ENCODE data around the gene HEATR5A.

GRCh38 chr14:31456841-31457664, 36.7 kb upstream of the HEATR5A start, which contains the start of gene DTD2:
- no peak for TF ChIP-seq PATZ1 (CRISPR knock-in tag; IDR thresholded peaks at IDR 0.05; ENCODE audit: borderline replicate concordance)
- TF ChIP-seq CREB5 (CRISPR knock-in tag; IDR thresholded peaks at IDR 0.05; ENCODE audit: low read depth): no peak
- no peak for TF ChIP-seq PPARA (CRISPR knock-in tag; IDR thresholded peaks at IDR 0.05; ENCODE audit: borderline replicate concordance)
- no peak for TF ChIP-seq RARB (CRISPR knock-in tag; IDR thresholded peaks at IDR 0.05)
- no peak for TF ChIP-seq OSR1 (CRISPR knock-in tag; IDR thresholded peaks at IDR 0.05)
- no peak for TF ChIP-seq ZC3H10 (CRISPR knock-in tag; IDR thresholded peaks at IDR 0.05)
- TF ChIP-seq GLIS3 (CRISPR knock-in tag; IDR thresholded peaks at IDR 0.05): no peak
- TF ChIP-seq TSHZ2 (CRISPR knock-in tag; IDR thresholded peaks at IDR 0.05): peak; percentile 43; the same call in 1 of the 2 replicates
- TF ChIP-seq ZFP30 (CRISPR knock-in tag; IDR thresholded peaks at IDR 0.05): no peak
- no peak for TF ChIP-seq TOX (CRISPR knock-in tag; IDR thresholded peaks at IDR 0.05; ENCODE audit: borderline replicate concordance)
- TF ChIP-seq ZFP3 (CRISPR knock-in tag; IDR thresholded peaks at IDR 0.05): peak; percentile 31; the same call in 1 of the 2 replicates
- TF ChIP-seq TCF4 (CRISPR knock-in tag; IDR thresholded peaks at IDR 0.05; ENCODE audit: borderline replicate concordance): no peak
- no peak for TF ChIP-seq POU6F1 (CRISPR knock-in tag; IDR thresholded peaks at IDR 0.05; ENCODE audit: borderline replicate concordance, low read depth)

Measured in SK-N-SH treated with all-trans-retinoic acid at 6 μM for 48 hours (cell line).